ENCODE results near the gene CACNG1.

GRCh38 chr17:67021196-67021595 is 23.2 kb upstream of the CACNG1 start:
- TF ChIP-seq CTCF (IDR thresholded peaks at IDR 0.05) (no peak), POLR2AphosphoS5 (IDR thresholded peaks at IDR 0.05) (no peak), POLR2A (IDR thresholded peaks at IDR 0.05) (no peak)
